Calu3 (cell line): ENCODE data around the gene RMND5A. TPM values are rescaled to one million over a fixed set of nuclear protein-coding genes. Genes with fewer than 3 reads are reported as not detected.

Source experiments
- BruUV-seq: library from RNA; stranded (reverse); fragments of 400-500 nt; replicated peaks from 2 replicates; lab custom pipeline; 2021; lab: Mats Ljungman, UMichigan
- CTCF ChIA-PET: fragments of 300-600 bp; sonication (Branson Sonifier 250); formaldehyde crosslinking; loops from one replicate; lab custom pipeline; 2022; ENCODE audit warnings: antibody characterized with exemption; lab: Charles Lee
- DNase-seq: peaks from one replicate; pipeline ENCODE4 v3.0.0; 2022
- H3K27ac Mint-ChIP-seq: one replicate; pipeline ENCODE4 v1.8.0; 2022; ENCODE audit warnings: mixed read lengths; ENCODE audit not compliant: unreplicated experiment
- H3K27me3 Mint-ChIP-seq: one replicate; pipeline ENCODE4 v1.8.0; 2022; ENCODE audit warnings: mixed read lengths; ENCODE audit not compliant: unreplicated experiment
- H3K36me3 Mint-ChIP-seq: one replicate; pipeline ENCODE4 v1.8.0; 2022; ENCODE audit warnings: mild to moderate bottlenecking, moderate library complexity, mixed read lengths; ENCODE audit not compliant: insufficient read depth, unreplicated experiment
- H3K4me1 Mint-ChIP-seq: one replicate; pipeline ENCODE4 v1.8.0; 2022; ENCODE audit warnings: mild to moderate bottlenecking, low read depth, mixed read lengths; ENCODE audit not compliant: unreplicated experiment
- H3K4me3 Mint-ChIP-seq: one replicate; pipeline ENCODE4 v1.8.0; 2022; ENCODE audit warnings: mild to moderate bottlenecking, low read depth, moderate library complexity, mixed read lengths; ENCODE audit not compliant: unreplicated experiment
- H3K9me3 Mint-ChIP-seq: one replicate; pipeline ENCODE4 v1.8.0; 2022; ENCODE audit warnings: low read depth, mixed read lengths; ENCODE audit not compliant: unreplicated experiment
- CTCF ChIP-seq: fragments of 200-600 bp; IDR thresholded peaks from one replicate; pipeline ENCODE4 v1.8.0; 2022; ENCODE audit warnings: antibody characterized with exemption; ENCODE audit not compliant: unreplicated experiment
- intact Hi-C: fragments of 100-400 bp; cut with micrococcal nuclease; formaldehyde crosslinking; loops from one replicate; pipeline ENCODE4 v1.10.0; 2022; ENCODE audit not compliant: unreplicated experiment
- total RNA-seq: library from RNA; stranded (reverse); gene quantifications from 2 replicates; pipeline ENCODE4 v1.2.3, GENCODE V29; 2022

Gene RMND5A
- total RNA-seq, 1 experiment from 2014 or later: 52.4 TPM

- no TSS peak for BruUV-seq
- no peak overlapping the region for H3K27ac Mint-ChIP-seq
- intact Hi-C loops: loop anchor here (2.0 kb wide), 1 partner anchor 45 kb away; no protein-coding TSS in a partner anchor
- no peak for DNase-seq
- H3K27me3 Mint-ChIP-seq: no peaks in the 10 kb centered on the region
- peaks cover 24% of the 10 kb centered on the region for H3K36me3 Mint-ChIP-seq
- H3K4me1 Mint-ChIP-seq: peaks cover 9% of the 10 kb centered on the region
- TF ChIP-seq CTCF: no peak
- no peaks in the 10 kb centered on the region for H3K9me3 Mint-ChIP-seq
- CTCF ChIA-PET: no interaction called here
- no peak overlapping the region for H3K4me3 Mint-ChIP-seq
Observed at GRCh38 chr2:86809481-86810121, 89.5 kb downstream of the RMND5A start.

- no peak for TF ChIP-seq CTCF
- H3K27ac Mint-ChIP-seq: no peak overlapping the region
- intact Hi-C loops: no loop called here
- H3K4me3 Mint-ChIP-seq: no peak overlapping the region
- BruUV-seq: no TSS peak
- no peak for DNase-seq
- H3K27me3 Mint-ChIP-seq: no peaks in the 10 kb centered on the region
- H3K36me3 Mint-ChIP-seq: no peaks in the 10 kb centered on the region
- CTCF ChIA-PET: no interaction called here
- H3K9me3 Mint-ChIP-seq: no peaks in the 10 kb centered on the region
- H3K4me1 Mint-ChIP-seq: no peaks in the 10 kb centered on the region
Observed at GRCh38 chr2:86815611-86816010, 95.5 kb downstream of the RMND5A start.

- Mint-ChIP-seq H3K36me3 (no peaks in the 10 kb centered on the region), H3K9me3 (no peaks in the 10 kb centered on the region), H3K4me1 (no peaks in the 10 kb centered on the region), H3K27me3 (no peaks in the 10 kb centered on the region), H3K27ac (no peak overlapping the region), H3K4me3 (no peak overlapping the region)
- intact Hi-C loops: no loop called here
- TF ChIP-seq CTCF: no peak
- BruUV-seq: no TSS peak
- CTCF ChIA-PET: no interaction called here
- no peak for DNase-seq
Observed at GRCh38 chr2:86818114-86818801, 98.2 kb downstream of the RMND5A start.

- TF ChIP-seq CTCF: no peak
- intact Hi-C loops: no loop called here
- Mint-ChIP-seq H3K4me1 (no peaks in the 10 kb centered on the region), H3K9me3 (no peaks in the 10 kb centered on the region), H3K4me3 (no peak overlapping the region), H3K36me3 (no peaks in the 10 kb centered on the region), H3K27me3 (no peaks in the 10 kb centered on the region), H3K27ac (no peak overlapping the region)
- no TSS peak for BruUV-seq
- no peak for DNase-seq
- CTCF ChIA-PET: no interaction called here
Observed at GRCh38 chr2:86818957-86819356, 98.9 kb downstream of the RMND5A start.
